ENCODE data around the gene SLC16A4.
A peak's percentile ranks its signal among the peaks of the same experiment; 100 is the strongest.
"Not testable (repeated sequence)": the region's sequence is repeated elsewhere in the genome, so short reads cannot be mapped to it uniquely, and the experiment has no call there.

SLC16A4 gene

GRCh38 chr1:110390692-110391245, at the start of gene SLC16A4:
TSS of gene SLC16A4 (minus strand) at chr1:110391026. CDS start at chr1:110389323, 1,703 bp downstream.
- DNase-seq (ENCODE audit: low read depth): peak; percentile 35

DNA sequence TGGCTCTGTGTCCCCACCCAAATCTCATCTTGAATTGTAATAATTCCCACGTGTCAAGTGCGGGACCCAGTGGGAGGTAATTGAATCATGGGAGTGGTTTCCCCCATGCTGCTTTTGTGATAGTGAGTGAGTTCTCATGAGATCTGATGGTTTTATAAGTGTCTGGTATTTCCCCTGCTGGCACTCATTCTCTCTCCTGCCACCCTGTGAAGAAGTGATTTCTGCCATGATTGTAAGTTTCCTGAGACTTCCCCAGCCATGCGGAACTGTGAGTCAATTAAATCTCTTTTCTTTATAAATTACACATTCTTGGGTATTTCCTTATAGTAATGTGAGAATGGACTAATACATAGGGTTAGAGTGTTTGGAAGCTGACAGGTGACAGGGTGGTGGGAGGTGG, 49.0 kb upstream of the SLC16A4 start:
- not testable (repeated sequence) for DNase-seq (ENCODE audit: low read depth)

- no peak for DNase-seq (ENCODE audit: low read depth)
Measured at GRCh38 chr1:110438893-110439292, 48.1 kb upstream of the SLC16A4 start.

DNA sequence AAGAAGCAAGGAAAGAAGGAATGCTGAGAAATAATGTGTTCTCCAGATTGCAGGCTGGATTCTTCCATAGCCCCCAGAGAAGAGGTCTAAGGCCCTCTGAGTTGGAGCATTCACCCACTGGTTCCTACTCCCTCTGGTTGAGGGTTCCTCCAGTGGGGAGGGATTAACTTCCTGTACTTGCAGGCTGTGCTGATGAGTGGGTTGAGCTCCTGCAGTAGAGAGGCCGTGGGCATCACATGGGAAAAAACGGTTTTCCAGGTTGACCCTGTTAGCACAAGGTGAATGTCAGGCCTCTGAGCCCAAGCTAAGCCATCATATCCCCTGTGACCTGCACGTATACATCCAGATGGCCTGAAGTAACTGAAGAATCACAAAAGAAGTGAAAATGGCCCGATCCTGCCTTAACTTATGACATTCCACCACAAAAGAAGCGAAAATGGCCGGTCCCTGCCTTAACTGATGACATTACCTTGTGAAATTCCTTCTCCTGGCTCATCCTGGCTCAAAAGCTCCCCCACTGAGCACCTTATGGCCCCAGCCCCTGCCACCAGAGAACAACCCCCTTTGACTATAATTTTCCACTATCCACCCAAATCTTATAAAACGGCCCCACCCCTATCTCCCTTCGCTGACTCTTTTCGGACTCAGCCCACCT, 46.9 kb upstream of the SLC16A4 start:
- DNase-seq (ENCODE audit: low read depth): not testable (repeated sequence)

DNA sequence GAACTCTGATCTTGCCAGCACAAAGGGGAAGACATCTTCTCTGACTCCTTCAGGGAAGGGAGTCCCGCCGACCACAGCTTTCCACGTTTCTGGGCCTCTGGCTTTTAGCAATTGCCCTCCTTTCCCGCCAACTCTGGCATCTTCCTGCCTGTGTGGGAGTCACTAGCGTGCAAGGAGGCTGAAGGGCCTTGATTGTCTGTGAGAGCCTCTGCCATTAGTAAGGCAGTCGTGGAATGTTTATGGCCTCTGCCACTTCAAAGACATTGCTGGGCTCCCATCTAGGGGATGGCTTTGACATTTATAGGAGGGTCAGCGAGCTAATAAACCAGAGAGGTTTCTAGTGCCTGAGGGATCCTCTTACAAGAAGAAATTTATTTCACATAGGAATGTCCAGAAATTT, 45.8 kb upstream of the SLC16A4 start:
- DNase-seq (ENCODE audit: low read depth): no peak

- DNase-seq (ENCODE audit: low read depth): no peak
Measured at GRCh38 chr1:110434946-110435345, 44.1 kb upstream of the SLC16A4 start.

DNA sequence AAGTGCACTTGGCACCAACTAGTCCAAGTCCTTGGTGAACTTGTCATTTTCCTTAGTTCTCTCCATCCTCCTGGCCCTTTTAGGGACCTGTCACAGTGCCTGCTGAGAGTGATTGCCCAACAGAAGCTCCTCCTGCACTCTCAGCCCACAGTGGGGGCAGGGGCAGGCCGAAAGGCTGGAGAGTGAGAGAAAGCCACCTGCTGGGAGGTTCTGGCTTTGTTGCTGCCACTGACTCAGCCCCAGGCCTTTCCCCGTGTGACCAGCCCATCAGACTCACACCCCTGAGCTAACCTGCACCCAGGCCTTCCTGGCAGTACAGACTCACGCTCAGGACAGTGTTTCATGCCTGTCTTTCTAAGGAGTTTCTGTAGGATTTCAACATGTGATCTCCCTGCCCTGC, 43.0 kb upstream of the SLC16A4 start:
- DNase-seq (ENCODE audit: low read depth): no peak

- DNase-seq (ENCODE audit: low read depth): no peak
Measured at GRCh38 chr1:110433213-110433612, 42.4 kb upstream of the SLC16A4 start.

GRCh38 chr1:110430901-110431300, 40.1 kb upstream of the SLC16A4 start:
- no peak for DNase-seq (ENCODE audit: low read depth)

- no peak for DNase-seq (ENCODE audit: low read depth)
Measured at GRCh38 chr1:110430366-110430765, 39.5 kb upstream of the SLC16A4 start.

DNA sequence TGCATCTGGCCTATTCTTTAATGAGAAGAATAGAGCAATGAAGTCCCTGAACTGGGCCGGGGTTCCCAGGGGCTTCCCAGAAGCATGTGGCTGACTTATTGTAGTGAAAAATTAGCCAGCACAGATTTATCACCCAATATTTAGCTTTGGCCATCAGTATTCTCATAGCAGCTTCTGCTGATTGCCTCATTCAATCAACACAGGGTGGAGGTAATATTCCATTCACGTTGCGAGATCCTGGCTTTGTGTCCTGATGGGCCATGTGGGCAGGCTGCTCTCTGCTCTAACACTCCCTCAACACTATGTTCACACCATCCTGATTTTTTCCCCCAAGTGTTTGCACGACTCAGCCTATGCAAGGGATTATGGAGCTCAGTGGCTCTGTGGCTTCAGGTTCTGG, 38.1 kb upstream of the SLC16A4 start:
- DNase-seq (ENCODE audit: low read depth): no peak

DNA sequence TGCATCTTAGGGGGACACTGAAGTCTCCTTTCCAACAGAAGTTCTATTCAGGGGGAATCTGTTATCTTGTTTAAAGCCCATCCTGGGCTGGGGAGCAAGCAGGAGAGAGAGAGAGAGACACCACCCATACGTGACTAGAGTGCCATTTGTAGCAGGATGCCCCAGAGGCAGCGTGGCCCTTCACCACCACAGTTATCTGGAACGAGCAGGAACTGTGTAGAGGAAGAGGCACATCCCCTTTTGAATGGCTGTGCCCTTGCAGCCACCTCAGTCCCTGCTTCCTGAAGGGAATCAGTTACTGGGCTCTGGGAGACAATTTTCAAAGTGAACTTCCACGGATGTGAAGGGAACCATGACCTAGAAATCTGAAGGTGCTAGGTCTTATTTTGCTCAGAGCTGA, 36.0 kb upstream of the SLC16A4 start:
- no peak for DNase-seq (ENCODE audit: low read depth)

DNA sequence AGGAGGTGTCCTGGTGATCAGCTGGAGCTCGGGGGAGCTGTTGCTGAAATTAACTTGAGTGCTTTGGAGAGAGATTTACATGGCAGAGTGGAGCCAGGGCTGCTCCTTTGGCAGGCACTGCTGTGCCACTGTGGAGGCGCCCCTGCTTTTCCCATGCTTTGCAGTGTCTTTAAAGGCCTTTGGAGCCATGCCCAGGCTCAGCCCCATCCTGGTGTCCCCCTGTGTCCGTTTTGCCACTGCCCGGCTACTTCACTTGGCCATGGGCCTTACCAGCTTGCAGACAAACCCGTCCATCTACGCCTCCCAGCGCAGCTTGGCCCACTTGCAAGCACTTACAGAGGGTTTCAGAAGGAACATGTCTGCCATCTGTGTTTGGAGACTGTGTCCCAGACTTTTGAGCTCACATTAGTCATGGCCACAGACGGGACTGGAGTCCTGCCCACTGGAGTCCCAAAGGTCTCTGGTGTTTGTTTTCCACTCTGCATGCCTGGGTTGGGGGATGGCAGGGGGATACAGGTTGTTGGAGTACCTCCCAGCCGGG, 34.9 kb upstream of the SLC16A4 start:
- no peak for DNase-seq (ENCODE audit: low read depth)

GRCh38 chr1:110424699-110425611, 34.1 kb upstream of the SLC16A4 start:
- DNase-seq (ENCODE audit: low read depth): no peak

- peak; percentile 22 for DNase-seq (ENCODE audit: low read depth)
Measured at GRCh38 chr1:110420874-110421793, 30.3 kb upstream of the SLC16A4 start.

DNA sequence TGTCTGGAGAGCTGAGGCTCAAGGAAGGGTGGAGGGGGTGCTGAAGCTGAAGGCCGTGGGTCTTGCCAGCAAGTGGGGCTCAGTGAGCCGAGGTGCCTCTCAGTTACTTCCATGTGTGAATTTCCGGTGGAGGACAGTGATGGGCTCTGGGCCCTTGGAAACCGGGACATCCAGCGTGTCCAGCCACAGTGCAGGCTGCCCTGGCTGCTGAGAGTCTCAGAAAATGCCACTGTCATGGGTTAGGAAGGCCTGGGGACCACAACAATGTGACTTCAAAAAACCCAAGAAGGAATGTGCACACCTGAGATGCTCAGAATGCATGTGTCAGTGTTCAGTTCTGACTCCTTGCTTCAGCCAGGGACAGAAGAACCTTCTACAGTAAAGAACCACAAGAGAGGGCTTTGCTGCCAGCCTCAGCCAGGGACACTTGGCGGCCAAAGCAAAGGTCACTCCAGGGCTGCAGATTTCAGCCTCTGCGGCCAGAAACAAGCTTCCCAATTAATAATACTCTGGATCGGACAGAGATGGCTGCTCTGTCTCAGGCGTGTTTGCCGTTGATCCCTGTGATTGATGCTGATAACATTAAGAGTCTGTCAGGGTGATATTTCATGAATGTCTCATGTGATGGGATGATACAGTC, 29.3 kb upstream of the SLC16A4 start:
- no peak for DNase-seq (ENCODE audit: low read depth)

DNA sequence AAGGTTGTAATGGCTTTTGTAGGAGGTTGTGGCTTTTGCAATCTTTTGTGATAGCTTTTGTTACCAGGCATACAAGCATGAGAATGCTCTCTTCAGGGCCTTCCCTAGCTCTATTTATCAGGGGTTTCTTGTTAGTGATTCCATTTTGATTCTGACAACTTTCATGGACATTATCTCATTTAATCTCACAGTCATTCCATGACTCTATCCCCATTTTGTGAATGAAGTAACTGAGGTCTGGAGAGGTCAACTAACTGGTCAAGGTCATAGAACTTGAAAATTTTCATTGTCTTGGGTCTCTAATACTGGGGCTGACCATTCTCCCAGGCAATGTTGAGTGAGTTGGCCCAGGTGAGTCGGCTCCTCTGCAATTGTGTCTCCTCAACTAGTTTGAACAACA, 27.9 kb upstream of the SLC16A4 start:
- no peak for DNase-seq (ENCODE audit: low read depth)

DNA sequence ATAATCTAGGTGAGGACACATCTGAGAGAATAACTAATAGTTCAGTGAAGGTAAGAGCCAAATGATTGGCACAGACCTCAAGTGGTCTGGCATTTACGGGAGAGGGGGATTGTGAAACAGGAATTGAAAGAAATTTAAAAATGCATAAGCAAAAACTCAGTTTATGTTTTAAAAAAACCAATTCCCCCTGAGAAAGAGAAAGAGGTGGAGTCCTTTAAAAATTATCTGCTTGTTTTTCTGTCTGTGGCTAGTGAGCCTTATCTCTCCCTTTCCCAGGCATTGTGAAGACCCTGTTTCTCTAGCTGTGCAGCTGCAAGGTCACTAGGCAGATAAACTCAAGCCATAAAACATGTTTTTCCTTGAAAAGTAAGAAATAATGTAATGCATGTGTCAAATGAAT, 22.2 kb upstream of the SLC16A4 start:
- DNase-seq (ENCODE audit: low read depth): not testable (repeated sequence)

GRCh38 chr1:110412576-110412975, 21.8 kb upstream of the SLC16A4 start:
- peak; percentile 30 for DNase-seq (ENCODE audit: low read depth)

DNA sequence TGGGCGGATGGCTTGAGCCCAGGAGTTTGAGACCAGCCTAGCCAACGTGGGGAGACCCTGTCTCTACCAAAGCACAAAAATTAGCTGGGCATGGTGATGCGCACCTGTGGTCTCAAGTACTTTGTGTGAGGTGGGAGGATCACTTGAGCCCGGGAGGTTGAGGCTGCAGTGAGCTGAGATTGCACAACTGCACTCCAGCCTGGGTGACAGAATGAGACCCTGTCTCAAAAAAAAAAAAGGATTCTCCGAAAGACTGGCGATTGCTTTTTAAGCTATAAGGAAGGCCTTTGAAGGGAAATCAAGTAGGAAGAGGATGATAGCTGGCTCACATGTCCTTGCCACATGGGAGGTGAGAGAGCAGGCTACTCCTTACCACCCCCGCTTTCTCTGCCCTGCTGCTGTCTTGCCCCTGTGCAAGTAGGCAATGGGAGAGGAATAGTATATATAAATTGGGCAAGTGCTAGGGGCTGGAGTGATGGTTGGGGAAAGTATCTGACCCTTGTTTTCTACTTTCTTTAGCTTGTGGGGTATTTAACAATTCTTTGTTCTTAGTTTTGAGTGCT, 20.4 kb upstream of the SLC16A4 start:
- DNase-seq (ENCODE audit: low read depth): no peak

GRCh38 chr1:110409316-110409715, 18.5 kb upstream of the SLC16A4 start:
- DNase-seq (ENCODE audit: low read depth): no peak

All from non-pigmented ciliary epithelial cell (primary cell).